PC-3 (cell line): Measurements from ENCODE around the gene ZNF358. TPM values are rescaled to one million over a fixed set of nuclear protein-coding genes. Genes with fewer than 3 reads are reported as not detected.

Experiments used
- ATAC-seq: fragments of 200-7000 bp; cut with Tn5 transposase; 2 replicates; pipeline ENCODE4 v1.9.1; 2020; ENCODE audit warnings: mild to moderate bottlenecking, moderate library complexity
- BruUV-seq: library from RNA; stranded (reverse); fragments of 400-500 nt; replicated peaks from 2 replicates; lab custom pipeline; 2021; lab: Mats Ljungman, UMichigan
- CTCF ChIA-PET: fragments of 300-600 bp; sonication (Branson Sonifier 250); formaldehyde crosslinking; loops from one replicate; lab custom pipeline; 2022; ENCODE audit warnings: antibody characterized with exemption; lab: Charles Lee
- POLR2A ChIA-PET: fragments of 300-600 bp; sonication (Branson Sonifier 250); formaldehyde crosslinking; loops from one replicate; lab custom pipeline; 2022; ENCODE audit warnings: antibody characterized with exemption; ENCODE audit not compliant: unreplicated experiment; lab: Charles Lee
- DNase-seq: peaks from one replicate; pipeline ENCODE4 v3.0.0-alpha.2; 2015
- H2AFZ ChIP-seq: fragments of 300-600 bp; sonication (generic); 2 replicates; pipeline ENCODE4 v1.6.0; 2016; ENCODE audit warnings: antibody characterized with exemption, low read length
- H3F3A ChIP-seq: fragments of 300-600 bp; sonication (generic); one replicate; pipeline ENCODE4 v1.6.0; 2017; ENCODE audit warnings: antibody characterized with exemption, low read length, control low read depth, mild to moderate bottlenecking; ENCODE audit not compliant: unreplicated experiment
- H3K27ac ChIP-seq: fragments of 300-600 bp; sonication (generic); 2 replicates; pipeline ENCODE4 v1.5.1; 2016; ENCODE audit warnings: mild to moderate bottlenecking, low read length
- H3K27me3 ChIP-seq: fragments of 300-600 bp; sonication (generic); 2 replicates; pipeline ENCODE4 v1.6.1; 2016; ENCODE audit warnings: low read length, mixed read lengths
- H3K36me3 ChIP-seq: fragments of 300-600 bp; sonication (generic); 2 replicates; pipeline ENCODE4 v1.6.1; 2016; ENCODE audit warnings: low read depth, mixed run types, low read length, mixed read lengths
- H3K4me1 ChIP-seq: fragments of 300-600 bp; sonication (generic); 2 replicates; pipeline ENCODE4 v1.5.1; 2016; ENCODE audit warnings: low read length; ENCODE audit not compliant: insufficient read depth
- H3K4me2 ChIP-seq: fragments of 300-600 bp; sonication (generic); 2 replicates; pipeline ENCODE4 v1.6.0; 2016; ENCODE audit warnings: low read length
- H3K4me3 ChIP-seq: fragments of 300-600 bp; sonication (generic); 2 replicates; pipeline ENCODE4 v1.5.1; 2016; ENCODE audit warnings: mild to moderate bottlenecking, low read length, mixed read lengths
- H3K79me2 ChIP-seq: fragments of 300-600 bp; sonication (generic); 2 replicates; pipeline ENCODE4 v1.6.1; 2017; ENCODE audit warnings: low read length, mixed read lengths
- H3K9ac ChIP-seq: fragments of 300-600 bp; sonication (generic); 2 replicates; pipeline ENCODE4 v1.6.0; 2016; ENCODE audit warnings: mild to moderate bottlenecking, low read length
- H3K9me2 ChIP-seq: fragments of 300-600 bp; sonication (generic); replicated peaks from 2 replicates; pipeline ENCODE4 v1.6.1; 2016; ENCODE audit warnings: mixed run types, low read length, mixed read lengths
- H3K9me3 ChIP-seq: fragments of 300-600 bp; sonication (generic); 2 replicates; pipeline ENCODE4 v1.6.1; 2016; ENCODE audit warnings: low read length, mixed read lengths
- H4K20me1 ChIP-seq: fragments of 300-600 bp; sonication (generic); 2 replicates; pipeline ENCODE4 v1.6.1; 2016; ENCODE audit warnings: low read length, mixed read lengths
- CTCF ChIP-seq: fragments of 300-600 bp; sonication (generic); conservative IDR thresholded peaks from 2 replicates; pipeline ENCODE4 v1.5.1; 2017; ENCODE audit warnings: antibody characterized with exemption, low read depth, mild to moderate bottlenecking, low read length
- EZH2 ChIP-seq: fragments of 300-600 bp; sonication (generic); IDR thresholded peaks from one replicate; pipeline ENCODE4 v1.6.1; 2017; ENCODE audit warnings: antibody characterized with exemption, mild to moderate bottlenecking, low read length; ENCODE audit not compliant: unreplicated experiment
- EZH2phosphoT487 ChIP-seq: fragments of 300-600 bp; sonication (generic); IDR thresholded peaks from 2 replicates; pipeline ENCODE4 v1.6.1; 2018; ENCODE audit warnings: mild to moderate bottlenecking, antibody characterized with exemption, low read length, borderline replicate concordance
- intact Hi-C: fragments of 100-400 bp; cut with micrococcal nuclease; formaldehyde crosslinking; loops from 2 replicates; pipeline ENCODE4 v1.9.0; 2023
- total RNA-seq: library from RNA; depleted of rRNA; stranded (reverse); fragments of >200 nt; gene quantifications from 2 replicates; pipeline ENCODE4 v1.2.3, GENCODE V29; 2014

The ZNF358 gene
- total RNA-seq, 1 experiment from 2014 or later = 41.6 TPM

- ChIA-PET POLR2A (interaction anchor here (0.6 to 0.8 kb wide), 4 partner anchors 23 to 589 kb away, joined by 3 to 9 read pairs (median 6); no protein-coding TSS in a partner anchor), CTCF (interaction anchor here (0.5 to 1.0 kb wide), 3 partner anchors 100 to 423 kb away, joined by 3 to 4 read pairs (median 3); no protein-coding TSS in a partner anchor)
- TF ChIP-seq CTCF (no peak), EZH2 (no peak), EZH2phosphoT487 (no peak)
- H3K79me2 ChIP-seq = no peaks in the 10 kb centered on the region
- H3F3A ChIP-seq = no peaks in the 10 kb centered on the region
- no peak for DNase-seq
- BruUV-seq = TSS peak; percentile 92
- ATAC-seq = peak; percentile 0
- H3K9ac ChIP-seq = peak overlapping the region; percentile 39
- H3K4me3 ChIP-seq = peak overlapping the region; percentile 74
- peak overlapping the region; percentile 91 for H2AFZ ChIP-seq
- no peak overlapping the region for H3K27ac ChIP-seq
- no peaks in the 10 kb centered on the region for H3K36me3 ChIP-seq
- no peaks in the 10 kb centered on the region for H3K9me3 ChIP-seq
- H3K27me3 ChIP-seq = no peaks in the 10 kb centered on the region
- intact Hi-C loops = loop anchor here (10.0 kb wide), 1 partner anchor 111 kb away; no protein-coding TSS in a partner anchor
- H3K9me2 ChIP-seq = no peaks in the 10 kb centered on the region
- peak overlapping the region; percentile 95 for H3K4me2 ChIP-seq
- H3K4me1 ChIP-seq = peaks cover 20% of the 10 kb centered on the region
- H4K20me1 ChIP-seq = no peaks in the 10 kb centered on the region
These were observed 10.1 kb upstream of the ZNF358 start for GRCh38 chr19:7505682-7506384.

GRCh38 chr19:7506385-7507328 is 9.2 kb upstream of the ZNF358 start:
- intact Hi-C loops = loop anchor here (10.0 kb wide), 1 partner anchor 112 kb away; no protein-coding TSS in a partner anchor
- TSS peak; percentile 50 for BruUV-seq
- H3K4me1 ChIP-seq = peaks cover 16% of the 10 kb centered on the region
- no peak for TF ChIP-seq CTCF
- TF ChIP-seq EZH2phosphoT487 = no peak
- TF ChIP-seq EZH2 = no peak
- no peaks in the 10 kb centered on the region for H3K27me3 ChIP-seq
- H4K20me1 ChIP-seq = no peaks in the 10 kb centered on the region
- H3K9me3 ChIP-seq = no peaks in the 10 kb centered on the region
- peak overlapping the region; percentile 84 for H2AFZ ChIP-seq
- H3K4me3 ChIP-seq = peak overlapping the region; percentile 48
- H3K4me2 ChIP-seq = peak overlapping the region; percentile 77
- POLR2A ChIA-PET = interaction anchor here (0.6 to 0.8 kb wide), 5 partner anchors 24 to 936 kb away, joined by 3 to 8 read pairs (median 5); no protein-coding TSS in a partner anchor
- DNase-seq = peak; percentile 99
- no peaks in the 10 kb centered on the region for H3F3A ChIP-seq
- no peaks in the 10 kb centered on the region for H3K36me3 ChIP-seq
- no peaks in the 10 kb centered on the region for H3K79me2 ChIP-seq
- ATAC-seq = peak; percentile 89
- no peak overlapping the region for H3K9ac ChIP-seq
- H3K9me2 ChIP-seq = no peaks in the 10 kb centered on the region
- CTCF ChIA-PET = interaction anchor here (0.5 to 1.0 kb wide), 3 partner anchors 99 to 422 kb away, joined by 3 to 4 read pairs (median 3); no protein-coding TSS in a partner anchor
- H3K27ac ChIP-seq = no peak overlapping the region
